A549 (cell line): ENCODE data around the gene ATP6V1F.
A peak's percentile ranks its signal among the peaks of the same experiment; 100 is the strongest.

ENCODE experiments used
- HDAC2 ChIP-seq: fragments of 200-600 bp; sonication (generic); IDR thresholded peaks from 2 replicates; pipeline ENCODE4 v1.6.1; 2016
- POLR2A ChIP-seq: IDR thresholded peaks from 2 replicates; pipeline ENCODE4 v1.6.1; 2012; ENCODE audit warnings: mild to moderate bottlenecking, low read length
- RAD21 ChIP-seq, 2 experiments: fragments of >200 bp in 1 of 2; sonication (Bioruptor Twin) in 1 of 2; formaldehyde crosslinking in 1 of 2; IDR thresholded peaks in 1 of 2; conservative IDR thresholded peaks in 1 of 2; 2 replicates in 1 of 2; 3 replicates in 1 of 2; pipeline ENCODE4 v1.6.1; 2012 to 2018; ENCODE audit warnings: inconsistent platforms in 1 of 2

DNA sequence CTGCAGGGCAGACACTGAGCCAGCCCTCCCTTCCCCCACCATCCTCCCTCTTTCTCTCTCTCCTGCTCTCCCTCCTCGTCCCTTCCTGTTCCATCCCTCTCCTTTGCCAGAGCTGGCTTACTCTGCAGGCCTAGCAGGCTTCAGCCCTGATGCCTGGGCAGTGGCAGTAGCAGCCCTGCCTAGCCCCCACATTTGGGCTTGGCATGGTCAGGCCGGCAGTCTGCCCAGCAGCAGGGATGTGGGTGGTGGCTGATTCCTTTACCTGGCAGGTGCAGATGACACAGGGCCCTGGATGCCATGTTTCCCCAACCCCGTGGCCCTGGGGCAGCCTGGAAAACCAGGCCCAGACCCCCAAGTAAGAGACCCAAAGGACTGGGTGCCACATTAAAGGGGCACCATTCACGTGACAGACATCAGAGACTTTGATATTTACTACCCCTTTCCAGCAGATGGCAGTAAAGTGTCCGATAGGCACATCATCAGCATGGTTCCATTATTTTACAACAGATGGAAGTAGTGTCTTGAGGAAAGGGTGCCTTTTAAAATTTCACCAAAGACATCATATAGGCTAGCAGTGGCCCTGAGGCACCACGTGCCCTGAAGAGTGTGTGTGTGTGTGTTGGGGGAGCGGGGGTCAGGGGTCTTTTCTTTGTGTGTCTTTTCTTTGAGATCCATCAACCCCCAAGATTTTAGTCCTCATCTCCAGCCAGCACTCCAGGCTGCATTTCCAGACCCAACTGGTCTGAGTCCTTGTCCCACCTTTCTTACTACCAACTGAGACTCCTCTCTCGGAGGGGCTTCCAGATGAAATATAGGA is 41.9 kb downstream of the ATP6V1F start:
- TF ChIP-seq RAD21 (conservative IDR thresholded peaks at IDR 0.05 in 1 of 2, IDR thresholded peaks at IDR 0.05 in 1 of 2) (peak; percentile 52 to 66), POLR2A (no peak), HDAC2 (no peak)
